H1 (cell line): ENCODE results near the gene TRIB2. TPM values are rescaled to one million over a fixed set of nuclear protein-coding genes. Genes with fewer than 3 reads are reported as not detected.
"Not testable (repeated sequence)": the region's sequence is repeated elsewhere in the genome, so short reads cannot be mapped to it uniquely, and the experiment has no call there.

Source experiments
- CTCF ChIA-PET: fragments of 300-600 bp; sonication (Branson Sonifier 250); formaldehyde crosslinking; loops from one replicate; lab custom pipeline; 2021; ENCODE audit not compliant: partially characterized antibody; lab: Charles Lee
- POLR2A ChIA-PET: fragments of 300-600 bp; sonication (Branson Sonifier 250); formaldehyde crosslinking; loops from one replicate; lab custom pipeline; 2021; ENCODE audit warnings: inconsistent platforms; ENCODE audit not compliant: partially characterized antibody; lab: Charles Lee
- DNase-seq, 2 experiments: peaks; one replicate each; pipeline versions ENCODE4 v3.0.0 to v3.0.0-alpha.2; 2010 to 2022; ENCODE audit warnings: low spot score in 2 of 2, low read depth in 1 of 2, mixed read lengths in 1 of 2
- FAIRE-seq: peaks from 2 replicates; lab custom pipeline; 2011; peaks lifted over from hg19 to GRCh38; lab: Jason Lieb, UNC
- H2AFZ ChIP-seq: 2 replicates; pipeline ENCODE4 v1.8.1; 2012; ENCODE audit warnings: low read length, inconsistent platforms
- H2AK5ac ChIP-seq: 2 replicates; pipeline ENCODE4 v1.6.1; 2013; ENCODE audit warnings: low read depth, low read length
- H2BK120ac ChIP-seq: replicated peaks from 2 replicates; pipeline ENCODE3; 2013; ENCODE audit warnings: low read depth, low read length, inconsistent platforms
- H2BK12ac ChIP-seq: 2 replicates; pipeline ENCODE4 v1.6.1; 2013; ENCODE audit warnings: low read depth, low read length
- H2BK15ac ChIP-seq: 2 replicates; pipeline ENCODE4 v1.6.1; 2013; ENCODE audit warnings: low read length
- H2BK20ac ChIP-seq: 2 replicates; pipeline ENCODE4 v1.6.1; 2013; ENCODE audit warnings: low read length
- H2BK5ac ChIP-seq: 2 replicates; pipeline ENCODE4 v1.6.1; 2013; ENCODE audit warnings: low read depth, low read length
- H3K14ac ChIP-seq: 2 replicates; pipeline ENCODE4 v1.6.1; 2013; ENCODE audit warnings: inconsistent platforms; ENCODE audit not compliant: insufficient read length
- H3K18ac ChIP-seq: 2 replicates; pipeline ENCODE4 v1.6.1; 2013; ENCODE audit warnings: low read length; ENCODE audit errors: extremely low read depth
- H3K23ac ChIP-seq: 2 replicates; pipeline ENCODE4 v1.6.1; 2013; ENCODE audit warnings: inconsistent platforms; ENCODE audit not compliant: insufficient read length
- H3K23me2 ChIP-seq: 2 replicates; pipeline ENCODE4 v1.6.1; 2013; ENCODE audit warnings: low read depth, low read length
- H3K27ac ChIP-seq: 2 replicates; pipeline ENCODE4 v1.6.1; 2011; ENCODE audit warnings: low read depth, low read length, inconsistent platforms
- H3K27me3 ChIP-seq, 4 experiments: replicated peaks in 1 of 4; 1 replicate in 1 of 4; 2 replicates in 3 of 4; pipeline versions ENCODE4 v1.6.1 to v1.8.1; 2011 to 2013; ENCODE audit warnings: low read length in 3 of 4, mild to moderate bottlenecking in 3 of 4, inconsistent platforms in 2 of 4, mixed read lengths in 2 of 4, moderate library complexity in 1 of 4; ENCODE audit not compliant: control insufficient read depth in 3 of 4, insufficient read depth in 3 of 4; ENCODE audit errors: extremely low read depth in 1 of 4
- H3K36me3 ChIP-seq, 4 experiments: 2 replicates each; pipeline versions ENCODE4 v1.6.1 to v1.8.1; 2011 to 2013; ENCODE audit warnings: mild to moderate bottlenecking in 4 of 4, low read length in 3 of 4, moderate library complexity in 2 of 4, control low read depth in 1 of 4, inconsistent platforms in 1 of 4; ENCODE audit not compliant: insufficient read depth in 4 of 4, control insufficient read depth in 2 of 4
- H3K4ac ChIP-seq: replicated peaks from 2 replicates; pipeline ENCODE3; 2013; ENCODE audit warnings: low read length, low read depth, mixed read lengths, inconsistent platforms; ENCODE audit not compliant: insufficient read length
- H3K4me1 ChIP-seq, 4 experiments: replicated peaks in 1 of 4; 1 replicate in 1 of 4; 2 replicates in 3 of 4; pipeline versions ENCODE4 v1.6.1 to v1.8.1; 2011 to 2013; ENCODE audit warnings: low read length in 3 of 4, inconsistent platforms in 2 of 4, mixed read lengths in 1 of 4; ENCODE audit not compliant: insufficient read depth in 4 of 4, control insufficient read depth in 3 of 4
- H3K4me2 ChIP-seq, 2 experiments: 2 replicates each; pipeline versions ENCODE4 v1.6.1 to v1.8.1; 2011 to 2013; ENCODE audit warnings: low read depth in 2 of 2, low read length in 2 of 2, control low read depth in 1 of 2, inconsistent platforms in 1 of 2, mild to moderate bottlenecking in 1 of 2; ENCODE audit not compliant: insufficient read depth in 1 of 2
- H3K4me3 ChIP-seq, 4 experiments: fragments of 200-600, 300-600 bp in 1 of 4; sonication (generic), shearing (Covaris generic), sonication (Bioruptor Twin) in 1 of 4; 2 replicates each; pipeline versions ENCODE4 v1.5.1 to v1.8.1; 2011 to 2016; ENCODE audit warnings: low read length in 4 of 4, low read depth in 3 of 4, control low read depth in 2 of 4, inconsistent platforms in 2 of 4, mild to moderate bottlenecking in 2 of 4, mixed read lengths in 1 of 4, moderate library complexity in 1 of 4; ENCODE audit not compliant: insufficient read depth in 2 of 4; ENCODE audit errors: extremely low read depth in 1 of 4
- H3K56ac ChIP-seq: replicated peaks from 2 replicates; pipeline ENCODE3; 2013; ENCODE audit warnings: low read depth, mild to moderate bottlenecking, mixed read lengths, low read length, inconsistent platforms; ENCODE audit not compliant: insufficient read length
- H3K79me1 ChIP-seq: 2 replicates; pipeline ENCODE4 v1.6.1; 2013; ENCODE audit warnings: low read depth, low read length, control low read depth
- H3K79me2 ChIP-seq, 2 experiments: 2 replicates each; pipeline versions ENCODE4 v1.6.1 to v1.8.1; 2012 to 2013; ENCODE audit warnings: low read length in 2 of 2, mild to moderate bottlenecking in 2 of 2, inconsistent platforms in 1 of 2; ENCODE audit not compliant: insufficient read depth in 2 of 2, control insufficient read depth in 1 of 2
- H3K9ac ChIP-seq, 4 experiments: replicated peaks in 1 of 4; 1 replicate in 1 of 4; 2 replicates in 3 of 4; pipeline versions ENCODE4 v1.6.1 to v1.8.1; 2011 to 2013; ENCODE audit warnings: low read depth in 3 of 4, low read length in 3 of 4, control low read depth in 2 of 4, mild to moderate bottlenecking in 2 of 4, moderate library complexity in 2 of 4, inconsistent platforms in 1 of 4; ENCODE audit errors: extremely low read depth in 1 of 4
- H3K9me3 ChIP-seq, 2 experiments: 2 replicates each; pipeline versions ENCODE4 v1.6.1 to v1.8.1; 2012 to 2013; ENCODE audit warnings: mild to moderate bottlenecking in 2 of 2, moderate library complexity in 2 of 2, control low read depth in 1 of 2, inconsistent platforms in 1 of 2, low read depth in 1 of 2, low read length in 1 of 2, mixed read lengths in 1 of 2; ENCODE audit not compliant: insufficient read depth in 2 of 2
- H4K20me1 ChIP-seq, 2 experiments: replicated peaks in 1 of 2; 2 replicates each; pipeline versions ENCODE3 to v1.8.1; 2011 to 2013; ENCODE audit warnings: inconsistent platforms in 2 of 2, low read length in 2 of 2, mild to moderate bottlenecking in 1 of 2; ENCODE audit not compliant: insufficient read depth in 2 of 2, control insufficient read depth in 1 of 2
- H4K5ac ChIP-seq: 2 replicates; pipeline ENCODE4 v1.6.1; 2013; ENCODE audit warnings: low read length, low read depth, mixed read lengths, inconsistent platforms; ENCODE audit not compliant: insufficient read length
- H4K8ac ChIP-seq: 2 replicates; pipeline ENCODE4 v1.8.0; 2013; ENCODE audit warnings: mild to moderate bottlenecking, moderate library complexity, low read length, inconsistent platforms; ENCODE audit not compliant: insufficient read depth; ENCODE audit errors: extremely low read depth
- H4K91ac ChIP-seq: replicated peaks from 2 replicates; pipeline ENCODE3; 2013; ENCODE audit warnings: low read length, mixed read lengths, inconsistent platforms; ENCODE audit not compliant: insufficient read length
- BCL11A ChIP-seq, 2 experiments: IDR thresholded peaks; one replicate each; pipeline ENCODE4 v1.6.1; 2011; ENCODE audit warnings: low read depth in 2 of 2, low read length in 2 of 2, mild to moderate bottlenecking in 2 of 2
- CREB1 ChIP-seq: IDR thresholded peaks from 2 replicates; pipeline ENCODE4 v1.6.1; 2012; ENCODE audit warnings: inconsistent platforms
- POLR2A ChIP-seq, 2 experiments: IDR thresholded peaks; 1 replicate in 1 of 2; 2 replicates in 1 of 2; pipeline ENCODE4 v1.6.1; 2011; ENCODE audit warnings: low read depth in 2 of 2, low read length in 2 of 2, mild to moderate bottlenecking in 2 of 2; ENCODE audit errors: control extremely low read depth in 1 of 2
- WGBS, 2 experiments: shearing (Covaris generic) in 1 of 2; methylation state at CpG; one replicate each; pipeline versions ENCODE4 v1.1.6 to v1.1.7; 2013 to 2015; ENCODE audit warnings: low lambda C conversion rate in 2 of 2, mixed read lengths in 2 of 2, inconsistent platforms in 1 of 2, low coverage in 1 of 2, missing lambda C conversion rate in 1 of 2; ENCODE audit not compliant: insufficient replicate concordance in 2 of 2, insufficient coverage in 1 of 2, insufficient read length in 1 of 2; ENCODE audit errors: extremely low coverage in 1 of 2, missing lambda C conversion rate in 1 of 2; 5-methylcytosine and 5-hydroxymethylcytosine counted together
- polyA plus RNA-seq, 7 experiments: library from polyadenylated mRNA; depleted of rRNA in 3 of 7; stranded (reverse) in 5 of 7; unstranded in 2 of 7; fragments of >200 nt in 5 of 7; fragments of 200-250 nt in 2 of 7; gene quantifications; 1 replicate in 5 of 7; 2 replicates in 1 of 7; 4 replicates in 1 of 7; pipeline versions ENCODE4 v1.2.1 to v1.2.3, GENCODE V29; 2011 to 2013; ENCODE audit warnings: missing spikeins in 2 of 7, mixed read lengths in 2 of 7
- total RNA-seq: library from RNA; stranded (reverse); fragmentation: NEBNext Ultra II Directional; extraction: Animal tissue kit (Norgen Biotek cat#: 25700); gene quantifications from 2 replicates; pipeline ENCODE4 v1.2.1, GENCODE V29; 2021

Gene TRIB2
- total and polyA plus RNA-seq, 2 of the 8 experiments (the other 6 are each of a cell fraction or from before 2014, with no cell fraction given): 40.8 to 57.0 TPM

DNA sequence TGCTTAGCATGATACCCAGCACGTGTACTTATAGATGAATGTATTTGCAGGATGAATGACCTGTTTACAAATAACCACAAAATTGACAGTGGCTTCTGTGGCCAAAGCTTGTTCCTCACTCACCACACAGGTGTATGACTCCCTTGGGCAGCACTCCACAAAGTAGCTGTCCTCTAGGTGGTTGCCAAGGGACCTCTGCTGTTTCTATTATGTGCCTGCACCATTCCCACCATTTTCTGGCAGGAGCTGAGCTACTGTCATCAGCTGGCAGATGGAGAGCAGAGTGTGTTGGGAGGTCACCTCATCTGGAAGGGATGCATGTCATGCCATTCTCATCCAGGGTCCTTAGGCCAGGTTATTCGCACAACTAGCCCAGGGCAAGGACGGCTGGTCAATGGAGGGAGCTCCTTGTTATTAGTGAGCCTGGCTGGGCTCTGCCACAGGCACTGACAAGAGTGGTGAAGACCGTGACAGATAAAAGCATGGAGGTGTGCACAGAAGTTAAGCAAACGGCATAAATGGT, 37.1 kb upstream of the TRIB2 start (continued):
- no peak for TF ChIP-seq BCL11A (IDR thresholded peaks at IDR 0.05; ENCODE audit: low read depth in 2 of 2, low read length in 2 of 2)
- TF ChIP-seq CREB1: no peak
- TF ChIP-seq POLR2A (IDR thresholded peaks at IDR 0.05; ENCODE audit: control extremely low read depth in 1 of 2, low read depth in 2 of 2, low read length in 2 of 2): no peak
- TF ChIP-seq, all 59 proteins: peak for 0

DNA sequence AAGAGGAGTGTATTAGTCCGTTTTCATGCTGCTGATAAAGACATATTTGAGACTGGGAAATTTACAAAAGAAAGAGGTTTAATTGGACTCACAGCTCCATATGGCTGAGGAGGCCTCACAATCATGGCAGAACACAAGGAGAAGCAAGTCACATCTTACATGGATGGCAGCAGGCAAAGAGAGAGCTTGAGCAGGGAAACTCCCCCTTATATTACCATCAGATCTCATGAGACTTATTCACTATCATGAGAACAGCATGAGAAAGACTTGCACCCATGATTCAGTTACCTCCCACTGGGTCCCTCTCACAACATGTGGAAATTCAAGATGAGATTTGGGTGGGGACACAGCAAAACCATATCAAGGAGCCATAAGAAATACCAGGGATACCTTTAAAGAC, 36.6 kb upstream of the TRIB2 start:
- H3K4me3 ChIP-seq, POLR2A ChIA-PET, FAIRE-seq: not testable (repeated sequence)

More for the DNA sequence above, 36.6 kb upstream of the TRIB2 start:
- not testable (repeated sequence) for H3K27me3 ChIP-seq, H3K36me3 ChIP-seq, H3K27ac ChIP-seq, H3K9me3 ChIP-seq, H3K4me2 ChIP-seq, H3K4ac ChIP-seq, H2BK15ac ChIP-seq, H4K5ac ChIP-seq, H2AFZ ChIP-seq, H2BK120ac ChIP-seq, H4K91ac ChIP-seq, H3K23me2 ChIP-seq, H2BK12ac ChIP-seq, H3K9ac ChIP-seq, H4K20me1 ChIP-seq, DNase-seq, H3K14ac ChIP-seq, H3K18ac ChIP-seq, H2BK20ac ChIP-seq, H4K8ac ChIP-seq, H3K79me2 ChIP-seq, H3K79me1 ChIP-seq, H3K56ac ChIP-seq, H2BK5ac ChIP-seq, H3K23ac ChIP-seq, H2AK5ac ChIP-seq
- peaks cover 2 to 13% (median 6%) of the 10 kb centered on the region in 4 experiments; a peak in 4 of 7 replicates for H3K4me1 ChIP-seq
- WGBS, 2 experiments: 33% methylated on average over 1 of the region's 1 CpG; no CpG with 5 or more reads in 1 of the 2 experiments
- CTCF ChIA-PET: interaction anchor here (1.1 to 1.2 kb wide), 2 partner anchors 18 to 36 kb away, joined by 3 read pairs; no protein-coding TSS in a partner anchor
